ENCODE measurements around the gene MIOS. TPM values are rescaled to one million over a fixed set of nuclear protein-coding genes. Genes with fewer than 3 reads are reported as not detected.
A peak's percentile ranks its signal among the peaks of the same experiment; 100 is the strongest.

Gene MIOS
- total and polyA plus RNA-seq, 5 experiments from 2014 or later: 15.6 to 37.7 (median 23.5) TPM

DNA sequence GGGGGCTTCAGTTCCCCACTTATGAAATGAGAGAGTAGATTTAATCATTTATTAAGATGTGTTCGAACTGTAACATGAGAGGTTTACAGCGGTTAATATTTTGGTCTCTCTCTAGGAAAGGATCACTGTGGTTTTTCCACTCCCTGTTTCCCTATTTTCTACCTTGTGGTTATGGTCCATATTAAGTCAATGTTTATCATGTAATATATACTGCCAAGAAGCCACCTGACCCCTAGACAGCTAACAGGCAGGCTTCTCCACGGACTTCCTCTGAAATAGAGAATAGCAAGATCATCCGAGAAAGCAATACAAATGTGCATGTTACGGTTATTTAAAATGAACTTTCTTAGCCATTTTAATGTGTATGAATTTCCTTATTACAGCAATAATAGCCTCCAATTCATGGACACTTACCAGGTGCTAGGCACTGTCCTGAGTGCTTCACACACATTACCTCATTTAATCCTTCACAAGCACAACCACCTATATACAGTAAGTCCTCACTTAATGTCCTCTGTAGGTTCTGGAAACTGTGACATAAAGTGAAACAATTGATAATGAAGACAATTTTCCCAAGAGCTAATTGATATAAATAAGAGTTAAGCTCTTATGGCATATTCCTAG lies 30.2 kb upstream of the MIOS start:
- DNase-seq: no peak
- POLR2A ChIA-PET: no interaction called here
- no peaks in the 10 kb centered on the region for H3K36me3 Mint-ChIP-seq
- H3K9me3 Mint-ChIP-seq: no peaks in the 10 kb centered on the region
- no peak overlapping the region for H3K4me3 Mint-ChIP-seq
- H3K4me1 Mint-ChIP-seq: peaks cover 0 to 3% (median 0%) of the 10 kb centered on the region in 4 donors
- no peak for ATAC-seq
- no peak overlapping the region for H3K27ac Mint-ChIP-seq
- peaks cover 0 to 4% (median 1%) of the 10 kb centered on the region in 5 donors for H3K27me3 Mint-ChIP-seq

GRCh38 chr7:7537711-7538110 lies 29.0 kb upstream of the MIOS start:
- POLR2A ChIA-PET: no interaction called here
- DNase-seq (no peak), ATAC-seq (no peak)
- Mint-ChIP-seq H3K4me1 (peaks cover 0 to 6% (median 0%) of the 10 kb centered on the region in 4 donors), H3K9me3 (no peaks in the 10 kb centered on the region), H3K36me3 (no peaks in the 10 kb centered on the region), H3K27me3 (peaks cover 0 to 4% (median 1%) of the 10 kb centered on the region in 5 donors), H3K27ac (no peak overlapping the region), H3K4me3 (no peak overlapping the region)

GRCh38 chr7:7539152-7539551 lies 27.5 kb upstream of the MIOS start:
- DNase-seq: no peak
- no peak for ATAC-seq
- Mint-ChIP-seq H3K27me3 (peaks cover 0 to 4% (median 0%) of the 10 kb centered on the region in 5 donors), H3K4me1 (peaks cover 0 to 6% (median 0%) of the 10 kb centered on the region in 4 donors), H3K9me3 (no peaks in the 10 kb centered on the region), H3K36me3 (no peaks in the 10 kb centered on the region), H3K27ac (no peak overlapping the region), H3K4me3 (no peak overlapping the region)
- POLR2A ChIA-PET: interaction anchor here (1.1 kb wide), 1 partner anchor 358 kb away, joined by 3 read pairs; no protein-coding TSS in a partner anchor

GRCh38 chr7:7539711-7540110 lies 27.0 kb upstream of the MIOS start:
- POLR2A ChIA-PET: interaction anchor here (1.1 kb wide), 1 partner anchor 358 kb away, joined by 3 read pairs; no protein-coding TSS in a partner anchor

DNA sequence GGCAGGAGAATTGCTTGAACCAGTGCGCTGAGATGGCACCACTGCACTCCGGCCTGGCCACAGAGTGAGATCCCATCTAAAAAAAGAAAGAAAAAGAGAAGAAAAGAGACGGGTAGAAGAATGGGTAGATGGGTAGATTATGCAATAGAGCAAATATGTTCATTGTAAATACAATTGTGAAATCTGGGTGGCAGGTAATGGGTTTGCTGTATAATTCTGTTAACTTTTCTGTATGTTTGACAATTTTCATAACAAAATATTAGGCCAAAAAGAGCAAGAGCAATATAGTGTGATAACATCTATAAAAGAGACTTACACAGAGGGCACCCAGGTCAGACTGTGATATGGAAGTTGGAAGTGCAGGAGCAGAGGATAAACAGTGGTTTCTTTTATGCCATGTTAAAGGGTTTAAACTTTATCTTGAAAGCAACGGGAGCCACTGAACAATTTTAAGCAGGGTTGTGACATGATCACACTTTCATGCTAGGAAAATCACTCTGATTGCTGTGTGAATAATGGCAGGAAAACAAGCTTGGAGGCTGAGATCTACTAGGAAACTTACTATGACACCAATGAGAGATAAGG lies 24.3 kb upstream of the MIOS start:
- Mint-ChIP-seq H3K27ac (no peak overlapping the region), H3K27me3 (no peaks in the 10 kb centered on the region), H3K9me3 (no peaks in the 10 kb centered on the region), H3K4me3 (no peak overlapping the region), H3K4me1 (peaks cover 0 to 6% (median 0%) of the 10 kb centered on the region in 4 donors), H3K36me3 (no peaks in the 10 kb centered on the region)
- POLR2A ChIA-PET: no interaction called here
- DNase-seq (no peak), ATAC-seq (no peak)

More at GRCh38 chr7:7539711-7540110, 27.0 kb upstream of the MIOS start:
- DNase-seq (no peak), ATAC-seq (no peak)
- peaks cover 0 to 6% (median 0%) of the 10 kb centered on the region in 4 donors for H3K4me1 Mint-ChIP-seq
- H3K27me3 Mint-ChIP-seq: peaks cover 0 to 4% (median 0%) of the 10 kb centered on the region in 5 donors
- no peaks in the 10 kb centered on the region for H3K9me3 Mint-ChIP-seq
- H3K27ac Mint-ChIP-seq: no peak overlapping the region
- no peak overlapping the region for H3K4me3 Mint-ChIP-seq
- H3K36me3 Mint-ChIP-seq: no peaks in the 10 kb centered on the region

GRCh38 chr7:7548407-7548806 lies 18.3 kb upstream of the MIOS start:
- no peak overlapping the region for H3K27ac Mint-ChIP-seq
- ATAC-seq (no peak), DNase-seq (no peak)
- no peaks in the 10 kb centered on the region for H3K4me1 Mint-ChIP-seq
- no peaks in the 10 kb centered on the region for H3K27me3 Mint-ChIP-seq
- H3K36me3 Mint-ChIP-seq: no peaks in the 10 kb centered on the region
- POLR2A ChIA-PET: no interaction called here
- H3K9me3 Mint-ChIP-seq: no peaks in the 10 kb centered on the region
- H3K4me3 Mint-ChIP-seq: no peak overlapping the region

GRCh38 chr7:7550663-7551062 lies 16.0 kb upstream of the MIOS start:
- Mint-ChIP-seq H3K27me3 (no peaks in the 10 kb centered on the region), H3K4me1 (no peaks in the 10 kb centered on the region), H3K27ac (no peak overlapping the region), H3K36me3 (peaks cover 0 to 2% (median 0%) of the 10 kb centered on the region in 3 donors), H3K9me3 (no peaks in the 10 kb centered on the region), H3K4me3 (no peak overlapping the region)
- no peak for DNase-seq
- POLR2A ChIA-PET: no interaction called here
- no peak for ATAC-seq

DNA sequence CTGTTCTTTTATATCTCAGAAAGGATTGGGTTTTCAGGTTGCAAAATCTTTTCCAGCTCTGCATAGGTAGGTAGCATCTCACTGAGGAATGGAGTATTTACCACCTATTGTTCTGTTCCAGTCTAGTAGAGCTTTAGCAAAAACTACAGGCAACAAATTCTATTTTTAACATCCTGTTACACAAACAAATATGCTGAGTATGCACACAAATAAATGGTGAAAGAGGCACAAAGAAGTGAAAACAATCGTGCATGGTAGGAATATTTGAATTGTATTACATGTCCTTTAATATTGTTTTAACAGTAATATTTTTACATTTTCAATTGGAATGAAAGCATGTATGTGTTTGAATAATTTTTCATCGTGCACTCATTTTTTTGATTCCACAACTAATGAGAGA lies 14.5 kb upstream of the MIOS start:
- Mint-ChIP-seq H3K36me3 (peaks cover 0 to 2% (median 0%) of the 10 kb centered on the region in 3 donors), H3K4me1 (no peaks in the 10 kb centered on the region), H3K9me3 (no peaks in the 10 kb centered on the region), H3K27me3 (no peaks in the 10 kb centered on the region), H3K4me3 (no peak overlapping the region), H3K27ac (no peak overlapping the region)
- ATAC-seq: no peak
- POLR2A ChIA-PET: no interaction called here
- no peak for DNase-seq

DNA sequence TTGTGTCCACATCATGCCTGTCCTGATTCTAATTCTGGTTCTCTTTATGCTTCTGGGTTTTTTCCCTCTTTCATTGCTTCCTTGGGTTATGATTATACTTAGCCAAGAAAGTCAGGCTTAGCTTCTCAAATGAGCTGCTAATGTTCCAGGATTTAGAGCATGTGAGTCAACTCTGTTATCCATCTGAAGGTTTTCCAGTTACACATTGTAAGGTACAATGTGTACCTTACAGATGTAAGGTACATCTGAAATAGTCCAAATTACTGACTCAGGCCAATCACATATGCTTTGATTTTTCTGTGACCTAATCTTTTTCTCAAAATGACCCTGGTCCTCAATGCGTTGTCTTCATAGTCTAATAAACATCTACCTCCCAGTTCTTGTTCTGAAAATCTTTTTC lies 13.3 kb upstream of the MIOS start:
- Mint-ChIP-seq H3K9me3 (peaks cover 0 to 10% (median 5%) of the 10 kb centered on the region in 9 donors), H3K27me3 (no peaks in the 10 kb centered on the region), H3K36me3 (peaks cover 8 to 10% (median 8%) of the 10 kb centered on the region in 3 donors), H3K27ac (no peak overlapping the region), H3K4me1 (no peaks in the 10 kb centered on the region), H3K4me3 (no peak overlapping the region)
- DNase-seq (no peak), ATAC-seq (no peak)
- POLR2A ChIA-PET: no interaction called here

- Mint-ChIP-seq H3K27ac (peak overlapping the region in 1 of 10 donors; percentile 16), H3K9me3 (peaks cover 0 to 17% (median 11%) of the 10 kb centered on the region in 9 donors), H3K36me3 (peaks cover 8 to 16% (median 15%) of the 10 kb centered on the region in 3 donors), H3K4me1 (no peaks in the 10 kb centered on the region), H3K27me3 (no peaks in the 10 kb centered on the region), H3K4me3 (no peak overlapping the region)
- DNase-seq (no peak), ATAC-seq (no peak)
- POLR2A ChIA-PET: no interaction called here
These were observed 12.7 kb upstream of the MIOS start for GRCh38 chr7:7554021-7554432.

DNA sequence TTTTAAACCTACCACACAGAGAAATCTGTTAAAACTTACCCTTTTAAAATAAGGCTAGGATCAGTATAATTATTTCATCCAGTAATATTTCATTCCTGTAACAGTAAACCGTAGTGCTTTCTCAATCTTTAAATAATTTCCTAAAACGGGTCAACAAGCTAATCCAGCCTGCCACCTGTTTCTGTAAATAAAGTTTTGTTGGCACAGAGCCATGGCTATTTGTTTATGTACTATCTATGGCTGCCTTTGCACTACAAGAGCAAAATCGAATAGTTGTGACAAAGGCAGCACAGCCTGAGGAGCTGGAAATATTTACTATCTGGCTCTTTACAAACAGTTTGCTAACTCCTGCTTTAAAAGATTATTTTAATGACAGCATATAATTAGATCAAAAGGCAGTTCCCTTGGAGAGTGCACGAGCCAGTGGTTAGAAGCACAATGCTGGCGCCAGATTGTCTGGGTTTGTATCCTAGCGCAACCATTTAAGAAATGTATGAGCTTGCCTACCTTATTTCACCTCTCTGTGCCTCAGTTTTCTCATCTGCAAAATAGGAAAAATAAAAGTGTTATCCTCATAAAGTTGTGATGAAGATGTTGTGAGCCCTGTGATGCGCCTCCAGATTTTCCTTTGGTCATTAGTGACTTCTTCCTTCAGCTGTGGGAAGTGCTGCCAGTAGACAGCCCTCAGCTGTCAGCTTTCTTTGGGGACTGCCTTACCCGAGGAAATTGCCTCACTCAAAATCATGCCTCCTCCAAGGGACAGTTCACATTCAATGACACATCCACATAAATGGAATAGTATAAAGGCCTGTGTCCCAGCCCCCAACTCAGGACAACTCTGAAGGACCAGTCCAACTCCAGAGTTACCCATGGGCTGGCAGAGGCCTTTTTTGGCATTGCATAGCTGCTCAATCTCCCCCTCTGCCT lies 11.8 kb upstream of the MIOS start:
- ATAC-seq (no peak), DNase-seq (no peak)
- no peaks in the 10 kb centered on the region for H3K4me1 Mint-ChIP-seq
- no peak overlapping the region for H3K27ac Mint-ChIP-seq
- H3K27me3 Mint-ChIP-seq: no peaks in the 10 kb centered on the region
- POLR2A ChIA-PET: no interaction called here
- H3K9me3 Mint-ChIP-seq: peaks cover 0 to 26% (median 15%) of the 10 kb centered on the region in 9 donors
- H3K36me3 Mint-ChIP-seq: peaks cover 11 to 24% (median 21%) of the 10 kb centered on the region in 3 donors
- H3K4me3 Mint-ChIP-seq: no peak overlapping the region

- no peaks in the 10 kb centered on the region for H3K27me3 Mint-ChIP-seq
- H3K4me3 Mint-ChIP-seq: no peak overlapping the region
- DNase-seq (no peak), ATAC-seq (no peak)
- no peaks in the 10 kb centered on the region for H3K4me1 Mint-ChIP-seq
- H3K27ac Mint-ChIP-seq: no peak overlapping the region
- peaks cover 0 to 28% (median 16%) of the 10 kb centered on the region in 9 donors for H3K9me3 Mint-ChIP-seq
- H3K36me3 Mint-ChIP-seq: peaks cover 12 to 31% (median 24%) of the 10 kb centered on the region in 3 donors
- POLR2A ChIA-PET: no interaction called here
These were observed 9.8 kb upstream of the MIOS start for GRCh38 chr7:7556852-7557251.

GRCh38 chr7:7557252-7557651 lies 9.4 kb upstream of the MIOS start:
- POLR2A ChIA-PET: no interaction called here
- Mint-ChIP-seq H3K27me3 (no peaks in the 10 kb centered on the region), H3K27ac (no peak overlapping the region), H3K4me3 (no peak overlapping the region), H3K9me3 (peaks cover 0 to 28% (median 16%) of the 10 kb centered on the region in 9 donors), H3K4me1 (no peaks in the 10 kb centered on the region), H3K36me3 (peaks cover 12 to 31% (median 24%) of the 10 kb centered on the region in 3 donors)
- ATAC-seq (no peak), DNase-seq (no peak)

Measured in naive thymus-derived CD8-positive, alpha-beta T cell (primary cell).